Aorta (tissue), 5 donors: Measurements from ENCODE around the gene WDR70. TPM values are rescaled to one million over a fixed set of nuclear protein-coding genes. Genes with fewer than 3 reads are reported as not detected.

Source experiments
- ATAC-seq: fragments of 200-7000 bp; cut with Tn5 transposase; one replicate; pipeline ENCODE4 v1.9.1; 2022; ENCODE audit warnings: moderate library complexity; ENCODE audit not compliant: low FRiP score
- DNase-seq, 2 donors: peaks; one replicate each; pipeline ENCODE4 v3.0.0-alpha.2; 2020
- H3K27ac ChIP-seq, 2 donors: one replicate each; pipeline ENCODE4 v1.5.1; 2013; ENCODE audit warnings: low read length in 2 of 2, mild to moderate bottlenecking in 2 of 2, moderate library complexity in 2 of 2, control low read depth in 1 of 2, inconsistent platforms in 1 of 2, low read depth in 1 of 2
- H3K27me3 ChIP-seq, 2 donors: one replicate each; pipeline ENCODE4 v1.6.1; 2013; ENCODE audit warnings: control low read depth in 1 of 2, low read length in 1 of 2, mild to moderate bottlenecking in 1 of 2, moderate library complexity in 1 of 2; ENCODE audit not compliant: insufficient read depth in 2 of 2, control insufficient read depth in 1 of 2
- H3K36me3 ChIP-seq, 2 donors: one replicate each; pipeline ENCODE4 v1.6.1; 2013; ENCODE audit warnings: control low read depth in 1 of 2, low read length in 1 of 2, mild to moderate bottlenecking in 1 of 2; ENCODE audit not compliant: insufficient read depth in 2 of 2, control insufficient read depth in 1 of 2
- H3K4me1 ChIP-seq, 2 donors: one replicate each; pipeline ENCODE4 v1.6.1; 2013; ENCODE audit warnings: low read length in 2 of 2, control low read depth in 1 of 2, mild to moderate bottlenecking in 1 of 2, moderate library complexity in 1 of 2; ENCODE audit not compliant: insufficient read depth in 2 of 2, control insufficient read depth in 1 of 2
- H3K4me3 ChIP-seq, 2 donors: one replicate each; pipeline ENCODE4 v1.5.1; 2013; ENCODE audit warnings: low read length in 2 of 2, control low read depth in 1 of 2, mild to moderate bottlenecking in 1 of 2
- H3K9me3 ChIP-seq: one replicate; pipeline ENCODE4 v1.6.1; 2013; ENCODE audit warnings: mild to moderate bottlenecking, low read length; ENCODE audit not compliant: control insufficient read depth
- WGBS, 2 donors: extraction: QIAGEN DNeasy Blood & Tissue Kit; methylation state at CpG; one replicate each; pipeline ENCODE4 v1.1.7; 2013; 5-methylcytosine and 5-hydroxymethylcytosine counted together
- intact Hi-C, 2 donors: fragments of 100-400 bp; cut with DNase I; formaldehyde crosslinking; loops; one replicate each; pipeline versions ENCODE4 v1.14.2 to v1.15.0; 2022
- polyA plus RNA-seq, 2 donors: library from polyadenylated mRNA; stranded (reverse); fragments of 200-250 nt; gene quantifications; one replicate each; pipeline ENCODE4 v1.2.3, GENCODE V29; 2013
- total RNA-seq, 2 donors: library from RNA; stranded (reverse); fragmentation: NEBNext Ultra II Directional; extraction: Animal tissue kit (Norgen Biotek cat#: 25700); gene quantifications; one replicate each; pipeline ENCODE4 v1.2.1, GENCODE V29; 2021
- donor health status: healthy with polysubstance abuse.
- donor health status: Bipolar disorder and iron deficiency.
- donor health status: DM: no; HTN: no; CAD: no.
- donor health status: DM: no; HTN: no; CAD: no.
- donor health status: DM: yes; HTN: yes; CAD: no.

WDR70 gene
- total and polyA plus RNA-seq, 4 donors, result 12.3 to 41.3 (median 22.1) TPM

GRCh38 chr5:37721447-37721871, 342.3 kb downstream of the WDR70 start:
- Histone ChIP-seq H3K36me3 (peaks cover 0 to 4% of the 10 kb centered on the region in 2 donors), H3K9me3 (no peaks in the 10 kb centered on the region), H3K27ac (no peak overlapping the region), H3K4me3 (no peak overlapping the region), H3K27me3 (no peaks in the 10 kb centered on the region), H3K4me1 (peaks cover 0 to 2% of the 10 kb centered on the region in 2 donors)
- intact Hi-C loops, result no loop called here
- DNase-seq, result no peak
- ATAC-seq, result no peak
- WGBS, 2 donors, result 88 to 91% methylated on average over 5 of the region's 5 CpGs

DNA sequence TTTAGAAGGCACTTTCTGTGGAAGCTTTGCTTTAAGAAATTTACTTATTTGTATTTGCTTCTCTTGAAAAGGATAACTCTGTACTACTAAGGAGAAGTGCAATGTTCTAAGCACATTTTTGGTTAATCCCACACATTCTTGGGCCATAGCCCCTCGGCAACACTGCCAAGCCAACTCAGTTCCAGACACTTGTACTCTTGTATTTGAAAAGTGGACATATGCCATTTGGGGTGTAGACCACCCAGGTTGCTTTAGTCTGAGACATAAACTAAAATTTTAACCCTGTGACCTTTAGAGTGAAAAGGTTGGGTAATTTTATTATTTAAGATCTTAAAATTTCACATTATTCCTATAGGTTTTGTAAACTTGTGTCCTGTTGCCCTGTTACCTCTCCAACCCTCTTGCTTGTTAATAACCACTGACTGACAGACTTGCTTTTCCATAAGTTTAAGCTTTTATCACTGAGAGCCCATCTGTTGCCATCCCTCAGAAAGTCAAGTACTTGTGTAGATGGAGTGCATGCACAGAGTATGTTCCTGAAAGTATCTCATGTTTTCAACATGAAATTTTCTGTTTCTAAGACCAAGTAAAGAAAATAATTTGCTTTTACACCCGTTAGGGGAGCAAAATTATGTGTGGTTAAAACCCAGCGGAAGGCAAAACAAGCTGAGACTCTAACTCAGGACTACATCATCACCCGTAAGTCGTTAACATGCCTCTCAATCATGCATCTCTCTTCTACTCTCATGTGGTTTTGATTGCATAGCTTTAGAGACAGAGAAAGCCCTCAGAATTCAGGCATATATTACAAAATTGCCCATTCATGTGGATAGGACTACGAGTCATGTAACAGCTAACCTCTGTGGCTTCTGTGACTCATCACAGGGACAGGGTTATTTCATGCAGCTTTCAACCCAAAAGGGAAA, 343.4 kb downstream of the WDR70 start:
- Histone ChIP-seq H3K4me3 (no peak overlapping the region), H3K27ac (no peak overlapping the region), H3K27me3 (no peaks in the 10 kb centered on the region), H3K9me3 (no peaks in the 10 kb centered on the region), H3K36me3 (peaks cover 0 to 4% of the 10 kb centered on the region in 2 donors), H3K4me1 (peaks cover 0 to 2% of the 10 kb centered on the region in 2 donors)
- DNase-seq, result no peak
- WGBS, 2 donors, result 89% methylated on average over 6 of the region's 6 CpGs
- intact Hi-C loops, result no loop called here
- ATAC-seq, result no peak

GRCh38 chr5:37723162-37723961, 344.2 kb downstream of the WDR70 start:
- H3K27me3 ChIP-seq, result no peaks in the 10 kb centered on the region
- WGBS, 2 donors, result 80 to 83% methylated on average over 8 of the region's 8 CpGs
- H3K4me1 ChIP-seq, result peaks cover 0 to 2% of the 10 kb centered on the region in 2 donors
- no peak overlapping the region for H3K4me3 ChIP-seq
- ATAC-seq, result no peak
- no peaks in the 10 kb centered on the region for H3K9me3 ChIP-seq
- intact Hi-C loops, result no loop called here
- DNase-seq, result no peak
- H3K36me3 ChIP-seq, result peaks cover 0 to 5% of the 10 kb centered on the region in 2 donors
- no peak overlapping the region for H3K27ac ChIP-seq

- no peaks in the 10 kb centered on the region for H3K27me3 ChIP-seq
- H3K4me3 ChIP-seq, result no peak overlapping the region
- intact Hi-C loops, result no loop called here
- no peak for ATAC-seq
- H3K36me3 ChIP-seq, result peaks cover 0 to 8% of the 10 kb centered on the region in 2 donors
- WGBS, 2 donors, result 94 to 95% methylated on average over 8 of the region's 8 CpGs
- DNase-seq, result no peak
- H3K4me1 ChIP-seq, result peaks cover 0 to 2% of the 10 kb centered on the region in 2 donors
- no peak overlapping the region for H3K27ac ChIP-seq
- no peaks in the 10 kb centered on the region for H3K9me3 ChIP-seq
Observed at GRCh38 chr5:37724395-37725125, 345.4 kb downstream of the WDR70 start.

DNA sequence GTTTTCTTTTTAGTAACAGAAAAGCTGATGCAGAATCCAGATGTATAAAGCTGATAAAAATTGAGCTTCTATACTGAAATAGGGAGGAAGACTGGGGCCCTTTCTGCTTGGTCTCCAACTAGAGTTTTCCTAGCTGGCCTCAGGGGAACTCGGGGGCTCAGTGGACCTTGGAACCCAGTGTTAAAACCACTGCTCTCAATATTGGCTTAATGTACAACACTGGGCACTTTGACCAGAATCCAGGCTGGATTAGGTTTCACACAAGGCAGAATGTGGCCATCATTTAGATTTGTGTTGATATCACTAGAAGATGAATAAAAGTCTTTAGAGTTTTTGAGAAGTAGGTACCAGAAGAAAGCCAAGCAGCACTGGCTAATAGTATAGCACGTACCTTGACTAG, 346.1 kb downstream of the WDR70 start:
- Histone ChIP-seq H3K27ac (no peak overlapping the region), H3K9me3 (no peaks in the 10 kb centered on the region), H3K27me3 (no peaks in the 10 kb centered on the region), H3K4me1 (peaks cover 0 to 2% of the 10 kb centered on the region in 2 donors), H3K36me3 (peaks cover 0 to 8% of the 10 kb centered on the region in 2 donors), H3K4me3 (no peak overlapping the region)
- ATAC-seq, result no peak
- intact Hi-C loops, result no loop called here
- no peak for DNase-seq
- WGBS, 2 donors, result 87 to 96% methylated on average over 2 of the region's 2 CpGs

GRCh38 chr5:37727238-37727637, 348.1 kb downstream of the WDR70 start:
- Histone ChIP-seq H3K27ac (no peak overlapping the region), H3K4me3 (no peak overlapping the region), H3K9me3 (no peaks in the 10 kb centered on the region), H3K4me1 (peaks cover 0 to 2% of the 10 kb centered on the region in 2 donors), H3K27me3 (no peaks in the 10 kb centered on the region), H3K36me3 (peaks cover 0 to 8% of the 10 kb centered on the region in 2 donors)
- intact Hi-C loops, result no loop called here
- no peak for DNase-seq
- 88 to 94% methylated on average over 3 of the region's 3 CpGs for WGBS, 2 donors
- ATAC-seq, result no peak

DNA sequence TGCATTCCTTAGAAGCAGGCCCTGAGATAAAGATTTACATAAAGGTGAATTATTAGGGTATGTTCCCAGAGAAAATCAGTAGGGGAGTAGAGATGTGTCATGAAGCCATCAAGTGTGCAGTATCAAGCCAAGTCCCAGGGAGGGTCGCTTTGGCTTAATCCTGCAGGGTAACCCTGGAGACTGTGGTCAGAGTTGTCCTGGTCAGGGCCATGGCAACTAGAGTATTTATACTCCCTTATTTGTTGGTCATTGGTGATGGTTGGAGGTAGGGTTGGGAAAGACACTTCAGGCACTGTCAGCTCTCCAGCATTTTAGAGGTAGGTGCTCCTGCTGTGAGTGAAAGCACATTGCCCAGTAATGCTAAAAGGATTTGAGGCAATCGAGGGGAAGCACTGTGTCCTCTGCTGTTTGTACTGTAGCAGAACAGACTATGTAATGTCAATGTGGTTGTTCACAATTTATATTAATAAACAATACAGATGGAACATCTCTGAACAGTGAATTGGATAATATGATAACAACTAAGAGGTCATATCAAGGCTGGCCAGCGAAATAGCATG, 351.9 kb downstream of the WDR70 start:
- DNase-seq, result no peak
- Histone ChIP-seq H3K27me3 (no peaks in the 10 kb centered on the region), H3K27ac (no peak overlapping the region), H3K4me3 (no peak overlapping the region), H3K4me1 (no peaks in the 10 kb centered on the region), H3K36me3 (peaks cover 0 to 7% of the 10 kb centered on the region in 2 donors), H3K9me3 (no peaks in the 10 kb centered on the region)
- intact Hi-C loops, result no loop called here
- ATAC-seq, result no peak
- 89 to 93% methylated on average over 3 of the region's 3 CpGs for WGBS, 2 donors

DNA sequence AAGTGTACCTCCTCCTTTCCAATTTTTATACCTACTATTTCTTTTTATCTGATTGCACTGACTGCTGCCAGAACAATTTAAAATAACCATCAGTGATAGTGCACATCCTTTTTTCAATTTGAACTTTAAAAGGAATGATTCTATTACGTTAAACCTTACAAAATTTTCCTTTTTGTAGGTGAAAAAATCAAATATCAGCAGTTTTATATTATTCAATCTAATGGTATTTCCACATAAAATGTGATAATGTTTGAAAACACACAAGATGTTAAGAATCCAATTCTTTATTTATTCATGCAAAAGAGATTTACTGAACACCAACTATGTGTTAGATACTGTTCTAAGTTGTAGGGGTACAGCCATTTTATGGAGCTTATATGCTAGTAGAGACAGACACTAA, 355.0 kb downstream of the WDR70 start:
- Histone ChIP-seq H3K27me3 (no peaks in the 10 kb centered on the region), H3K4me3 (no peak overlapping the region)

More for the DNA sequence above, 355.0 kb downstream of the WDR70 start:
- intact Hi-C loops, result no loop called here
- WGBS, 2 donors, result 0% methylated on average over 1 of the region's 1 CpG
- H3K36me3 ChIP-seq, result peaks cover 0 to 2% of the 10 kb centered on the region in 2 donors
- DNase-seq (no peak), ATAC-seq (no peak)
- no peaks in the 10 kb centered on the region for H3K9me3 ChIP-seq
- H3K4me1 ChIP-seq, result peaks cover 2 to 3% of the 10 kb centered on the region in 2 donors
- H3K27ac ChIP-seq, result no peak overlapping the region
